Spleen (tissue), 11 donors: ENCODE results near the gene RYR2. TPM values are rescaled to one million over a fixed set of nuclear protein-coding genes. Genes with fewer than 3 reads are reported as not detected.

ENCODE experiments used
- DNase-seq: peaks from one replicate; pipeline ENCODE4 v3.0.0-alpha.2; 2020
- H3K27ac ChIP-seq, 8 donors: fragments of 200-600 bp; sonication (generic) in 7 of 8; 1 replicate in 4 of 8; 2 replicates in 4 of 8; pipeline versions ENCODE4 v1.5.0 to v1.8.0; 2016 to 2021; ENCODE audit warnings: inconsistent platforms in 4 of 8, mild to moderate bottlenecking in 4 of 8, moderate library complexity in 1 of 8
- H3K27me3 ChIP-seq, 7 donors: fragments of 200-600 bp; sonication (generic) in 6 of 7; replicated peaks in 1 of 7; 1 replicate in 4 of 7; 2 replicates in 3 of 7; pipeline versions ENCODE4 v1.5.0 to v1.8.0; 2016 to 2021; ENCODE audit warnings: inconsistent platforms in 3 of 7, mild to moderate bottlenecking in 1 of 7
- H3K36me3 ChIP-seq, 6 donors: fragments of 200-600 bp; sonication (generic) in 5 of 6; 1 replicate in 4 of 6; 2 replicates in 2 of 6; pipeline versions ENCODE4 v1.5.0 to v1.8.0; 2016 to 2021; ENCODE audit warnings: inconsistent platforms in 2 of 6
- H3K4me1 ChIP-seq, 6 donors: fragments of 200-600 bp; sonication (generic) in 5 of 6; 1 replicate in 3 of 6; 2 replicates in 3 of 6; pipeline versions ENCODE4 v1.5.0 to v1.8.0; 2016 to 2021; ENCODE audit warnings: inconsistent platforms in 3 of 6
- H3K4me3 ChIP-seq, 8 donors: fragments of 200-600 bp; sonication (generic) in 7 of 8; 1 replicate in 4 of 8; 2 replicates in 4 of 8; pipeline versions ENCODE4 v1.5.0 to v1.8.0; 2016 to 2021; ENCODE audit warnings: inconsistent platforms in 4 of 8, mild to moderate bottlenecking in 4 of 8, moderate library complexity in 2 of 8
- H3K9me3 ChIP-seq, 8 donors: fragments of 200-600 bp; sonication (generic) in 7 of 8; 1 replicate in 4 of 8; 2 replicates in 4 of 8; pipeline versions ENCODE4 v1.5.0 to v1.8.0; 2016 to 2021; ENCODE audit warnings: inconsistent platforms in 4 of 8
- CTCF ChIP-seq, 11 experiments: fragments of 200-600 bp in 7 of 11; fragments of 450-650 bp in 4 of 11; sonication (generic) in 4 of 11; IDR thresholded peaks in 8 of 11; conservative IDR thresholded peaks in 3 of 11; 1 replicate in 7 of 11; 2 replicates in 4 of 11; pipeline versions ENCODE4 v1.4.0 to v1.8.0; 2016 to 2021; ENCODE audit warnings: antibody characterized with exemption in 11 of 11, inconsistent platforms in 4 of 11, mild to moderate bottlenecking in 1 of 11
- POLR2A ChIP-seq, 3 donors: fragments of 450-650 bp; IDR thresholded peaks; one replicate each; pipeline ENCODE4 v1.5.1; 2017; ENCODE audit warnings: antibody characterized with exemption in 3 of 3, mild to moderate bottlenecking in 1 of 3
- POLR2AphosphoS5 ChIP-seq, 3 donors: sonication (generic); formaldehyde crosslinking; IDR thresholded peaks; one replicate each; pipeline ENCODE4 v1.5.1; 2017; ENCODE audit warnings: antibody characterized with exemption in 3 of 3
- WGBS, 5 donors: extraction: QIAGEN DNeasy Blood & Tissue Kit in 3 of 5; methylation state at CpG; one replicate each; pipeline versions ENCODE4 v1.1.5 to v1.1.7; 2013 to 2018; 5-methylcytosine and 5-hydroxymethylcytosine counted together
- intact Hi-C: fragments of 100-400 bp; cut with DNase I; formaldehyde crosslinking; loops from one replicate; pipeline ENCODE4 v1.15.0; 2023; ENCODE audit warnings: low total_unique reads
- polyA plus RNA-seq, 3 donors: library from polyadenylated mRNA; stranded (reverse); fragments of 200-250 nt; gene quantifications; one replicate each; pipeline ENCODE4 v1.2.1, GENCODE V29; 2013
- total RNA-seq, 7 donors: library from RNA; depleted of rRNA in 3 of 7; stranded (reverse); fragments of >200 nt in 3 of 7; fragmentation: NEBNext Ultra II Directional in 4 of 7; extraction: Animal tissue kit (Norgen Biotek cat#: 25700) in 4 of 7; gene quantifications; one replicate each; pipeline versions ENCODE4 v1.1.0 to v1.2.1, GENCODE V29; 2016 to 2021
- donor health status: healthy with polysubstance abuse.
- donor health status: DM: no; HTN: no; CAD: no; lungs with moderate emphysema.
- donor health status: DM: no; HTN: no; CAD: no.
- donor health status: Bipolar disorder and iron deficiency.
- donor health status: healthy.
- donor health status: DM: no; HTN: no; CAD: no.
- donor health status: DM: yes; HTN: yes; CAD: no.

RYR2 gene
- total and polyA plus RNA-seq, 10 donors, result 0.12 to 7.1 (median 3.7) TPM

- H3K27ac ChIP-seq, result no peak overlapping the region
- 69 to 88% (median 75%) methylated on average over 3 to 6 of the region's 6 CpGs for WGBS, 5 donors
Measured at GRCh38 chr1:237287876-237288521, 246.0 kb downstream of the RYR2 start.

GRCh38 chr1:237293804-237294203 is 251.8 kb downstream of the RYR2 start:
- Histone ChIP-seq H3K27me3 (peaks cover 0 to 3% (median 0%) of the 10 kb centered on the region in 7 donors), H3K4me3 (no peak overlapping the region), H3K4me1 (no peaks in the 10 kb centered on the region), H3K36me3 (no peaks in the 10 kb centered on the region), H3K27ac (no peak overlapping the region), H3K9me3 (no peaks in the 10 kb centered on the region)
- WGBS, 5 donors, result 56 to 82% (median 76%) methylated on average over 2 of the region's 2 CpGs
- TF ChIP-seq CTCF (IDR thresholded peaks at IDR 0.05 in 8 of 11, conservative IDR thresholded peaks at IDR 0.05 in 3 of 11) (no peak), POLR2A (IDR thresholded peaks at IDR 0.05) (no peak), POLR2AphosphoS5 (IDR thresholded peaks at IDR 0.05) (no peak)
- DNase-seq, result no peak
- intact Hi-C loops, result no loop called here

More at GRCh38 chr1:237287876-237288521, 246.0 kb downstream of the RYR2 start:
- DNase-seq, result no peak
- H3K36me3 ChIP-seq, result no peaks in the 10 kb centered on the region
- no peaks in the 10 kb centered on the region for H3K4me1 ChIP-seq
- TF ChIP-seq POLR2A (IDR thresholded peaks at IDR 0.05) (no peak), CTCF (IDR thresholded peaks at IDR 0.05 in 8 of 11, conservative IDR thresholded peaks at IDR 0.05 in 3 of 11) (no peak), POLR2AphosphoS5 (IDR thresholded peaks at IDR 0.05) (no peak)
- intact Hi-C loops, result no loop called here
- H3K27me3 ChIP-seq, result peaks cover 0 to 5% (median 0%) of the 10 kb centered on the region in 7 donors
- H3K9me3 ChIP-seq, result no peaks in the 10 kb centered on the region
- H3K4me3 ChIP-seq, result no peak overlapping the region

- Histone ChIP-seq H3K9me3 (no peaks in the 10 kb centered on the region), H3K4me1 (no peaks in the 10 kb centered on the region), H3K27ac (no peak overlapping the region), H3K4me3 (no peak overlapping the region), H3K36me3 (no peaks in the 10 kb centered on the region), H3K27me3 (no peaks in the 10 kb centered on the region)
- 74 to 90% (median 81%) methylated on average over 4 of the region's 4 CpGs for WGBS, 5 donors
- TF ChIP-seq POLR2AphosphoS5 (IDR thresholded peaks at IDR 0.05) (no peak), POLR2A (IDR thresholded peaks at IDR 0.05) (no peak), CTCF (IDR thresholded peaks at IDR 0.05 in 8 of 11, conservative IDR thresholded peaks at IDR 0.05 in 3 of 11) (no peak)
- DNase-seq, result no peak
- intact Hi-C loops, result no loop called here
Measured at GRCh38 chr1:237296861-237297260, 254.9 kb downstream of the RYR2 start.

GRCh38 chr1:237300642-237301041 is 258.7 kb downstream of the RYR2 start:
- Histone ChIP-seq H3K27me3 (no peaks in the 10 kb centered on the region), H3K27ac (no peak overlapping the region), H3K36me3 (no peaks in the 10 kb centered on the region), H3K4me1 (no peaks in the 10 kb centered on the region), H3K9me3 (no peaks in the 10 kb centered on the region), H3K4me3 (no peak overlapping the region)
- intact Hi-C loops, result no loop called here
- WGBS, 5 donors, result 80 to 88% (median 83%) methylated on average over 7 of the region's 7 CpGs
- TF ChIP-seq POLR2AphosphoS5 (IDR thresholded peaks at IDR 0.05) (no peak), POLR2A (IDR thresholded peaks at IDR 0.05) (no peak), CTCF (IDR thresholded peaks at IDR 0.05 in 8 of 11, conservative IDR thresholded peaks at IDR 0.05 in 3 of 11) (no peak)
- DNase-seq, result no peak
